Esophagus squamous epithelium (tissue), 5 donors: ENCODE measurements around the gene HUNK. TPM values are rescaled to one million over a fixed set of nuclear protein-coding genes. Genes with fewer than 3 reads are reported as not detected.
A peak's percentile ranks its signal among the peaks of the same experiment; 100 is the strongest.

Experiments used
- DNase-seq: peaks from one replicate; lab custom pipeline; 2025; lab: John Stamatoyannopoulos, UW
- H3K27ac ChIP-seq, 4 donors: fragments of 200-600 bp; sonication (generic); one replicate each; pipeline ENCODE4 v1.5.1; 2016 to 2019; ENCODE audit warnings: mild to moderate bottlenecking in 1 of 4
- H3K27me3 ChIP-seq, 4 donors: fragments of 200-600 bp; sonication (generic); 1 replicate in 3 of 4; 2 replicates in 1 of 4; pipeline versions ENCODE4 v1.5.1 to v1.6.0; 2017 to 2021; ENCODE audit warnings: antibody characterized with exemption in 1 of 4
- H3K36me3 ChIP-seq, 3 donors: fragments of 200-600 bp; sonication (generic); one replicate each; pipeline ENCODE4 v1.5.1; 2016 to 2019
- H3K4me1 ChIP-seq, 3 donors: fragments of 200-600 bp; sonication (generic); one replicate each; pipeline ENCODE4 v1.5.1; 2017 to 2019
- H3K4me3 ChIP-seq, 4 donors: fragments of 200-600 bp; sonication (generic); 1 replicate in 3 of 4; 2 replicates in 1 of 4; pipeline ENCODE4 v1.5.1; 2016 to 2019; ENCODE audit warnings: mild to moderate bottlenecking in 2 of 4, moderate library complexity in 1 of 4
- H3K9me3 ChIP-seq, 3 donors: fragments of 200-600 bp; sonication (generic); one replicate each; pipeline ENCODE4 v1.5.1; 2016 to 2019
- CTCF ChIP-seq, 6 experiments: fragments of 450-650 bp in 4 of 6; fragments of 200-600 bp in 2 of 6; sonication (generic) in 2 of 6; IDR thresholded peaks; one replicate each; pipeline ENCODE4 v1.5.1; 2016 to 2019; ENCODE audit warnings: antibody characterized with exemption in 6 of 6, mild to moderate bottlenecking in 4 of 6, moderate library complexity in 4 of 6
- POLR2A ChIP-seq, 4 donors: fragments of 450-650 bp; IDR thresholded peaks; one replicate each; pipeline ENCODE4 v1.6.1; 2017; ENCODE audit warnings: antibody characterized with exemption in 4 of 4, mild to moderate bottlenecking in 4 of 4, moderate library complexity in 3 of 4
- WGBS, 2 donors: methylation state at CpG; one replicate each; pipeline ENCODE4 v1.1.5; 2018; 5-methylcytosine and 5-hydroxymethylcytosine counted together
- intact Hi-C: fragments of 100-400 bp; cut with DNase I; formaldehyde crosslinking; loops from one replicate; pipeline ENCODE4 v1.15.0; 2022
- total RNA-seq, 4 donors: library from RNA; depleted of rRNA; stranded (reverse); fragments of >200 nt; gene quantifications; one replicate each; pipeline ENCODE4 v1.1.0, GENCODE V29; 2016
- donor health status: DM: yes; HTN: yes; CAD: no.

Gene HUNK
- total RNA-seq, 4 donors from 2014 or later = under 0.01 to 2.8 (median 0.42) TPM

GRCh38 chr21:31887391-31887841, 14.6 kb downstream of the HUNK start:
- no peak for DNase-seq
- Histone ChIP-seq H3K36me3 (no peaks in the 10 kb centered on the region), H3K4me3 (no peak overlapping the region), H3K4me1 (peaks cover 0 to 6% (median 0%) of the 10 kb centered on the region in 3 donors), H3K27me3 (peaks cover 0 to 6% (median 0%) of the 10 kb centered on the region in 4 donors), H3K27ac (no peak overlapping the region), H3K9me3 (no peaks in the 10 kb centered on the region)
- 80 to 82% methylated on average over 13 of the region's 13 CpGs for WGBS, 2 donors
- intact Hi-C loops = no loop called here
- no peak for TF ChIP-seq POLR2A (IDR thresholded peaks at IDR 0.05)
- no peak for TF ChIP-seq CTCF (IDR thresholded peaks at IDR 0.05)

GRCh38 chr21:31888936-31889371, 16.1 kb downstream of the HUNK start:
- peaks cover 0 to 5% (median 0%) of the 10 kb centered on the region in 4 donors for H3K27me3 ChIP-seq
- H3K27ac ChIP-seq = no peak overlapping the region
- no peaks in the 10 kb centered on the region for H3K9me3 ChIP-seq
- no peaks in the 10 kb centered on the region for H3K36me3 ChIP-seq
- intact Hi-C loops = no loop called here
- 20 to 33% methylated on average over 8 of the region's 8 CpGs for WGBS, 2 donors
- peaks cover 0 to 6% (median 0%) of the 10 kb centered on the region in 3 donors for H3K4me1 ChIP-seq
- H3K4me3 ChIP-seq = peak overlapping the region in 1 of 4 donors; percentile 27
- TF ChIP-seq POLR2A (IDR thresholded peaks at IDR 0.05) = no peak
- TF ChIP-seq CTCF (IDR thresholded peaks at IDR 0.05) = no peak
- DNase-seq = no peak

- Histone ChIP-seq H3K9me3 (no peaks in the 10 kb centered on the region), H3K27me3 (peaks cover 0 to 5% (median 0%) of the 10 kb centered on the region in 4 donors), H3K4me1 (peaks cover 0 to 6% (median 0%) of the 10 kb centered on the region in 3 donors), H3K4me3 (no peak overlapping the region), H3K27ac (no peak overlapping the region), H3K36me3 (no peaks in the 10 kb centered on the region)
- TF ChIP-seq POLR2A (IDR thresholded peaks at IDR 0.05) (no peak), CTCF (IDR thresholded peaks at IDR 0.05) (no peak)
- DNase-seq = no peak
- WGBS, 2 donors = 65 to 68% methylated on average over 2 of the region's 2 CpGs
- intact Hi-C loops = no loop called here
Observed at GRCh38 chr21:31889460-31889859, 16.6 kb downstream of the HUNK start.

GRCh38 chr21:31892686-31893085, 19.9 kb downstream of the HUNK start:
- 85% methylated on average over 7 to 9 of the region's 9 CpGs for WGBS, 2 donors
- intact Hi-C loops = no loop called here

More at GRCh38 chr21:31892686-31893085, 19.9 kb downstream of the HUNK start:
- no peaks in the 10 kb centered on the region for H3K36me3 ChIP-seq
- no peak overlapping the region for H3K27ac ChIP-seq
- H3K27me3 ChIP-seq = peaks cover 0 to 5% (median 0%) of the 10 kb centered on the region in 4 donors
- DNase-seq = no peak
- peaks cover 0 to 6% (median 0%) of the 10 kb centered on the region in 3 donors for H3K4me1 ChIP-seq
- H3K4me3 ChIP-seq = no peak overlapping the region
- H3K9me3 ChIP-seq = no peaks in the 10 kb centered on the region
- no peak for TF ChIP-seq POLR2A (IDR thresholded peaks at IDR 0.05)
- no peak for TF ChIP-seq CTCF (IDR thresholded peaks at IDR 0.05)
